Measurements from ENCODE around the gene TEX13D.

DNA sequence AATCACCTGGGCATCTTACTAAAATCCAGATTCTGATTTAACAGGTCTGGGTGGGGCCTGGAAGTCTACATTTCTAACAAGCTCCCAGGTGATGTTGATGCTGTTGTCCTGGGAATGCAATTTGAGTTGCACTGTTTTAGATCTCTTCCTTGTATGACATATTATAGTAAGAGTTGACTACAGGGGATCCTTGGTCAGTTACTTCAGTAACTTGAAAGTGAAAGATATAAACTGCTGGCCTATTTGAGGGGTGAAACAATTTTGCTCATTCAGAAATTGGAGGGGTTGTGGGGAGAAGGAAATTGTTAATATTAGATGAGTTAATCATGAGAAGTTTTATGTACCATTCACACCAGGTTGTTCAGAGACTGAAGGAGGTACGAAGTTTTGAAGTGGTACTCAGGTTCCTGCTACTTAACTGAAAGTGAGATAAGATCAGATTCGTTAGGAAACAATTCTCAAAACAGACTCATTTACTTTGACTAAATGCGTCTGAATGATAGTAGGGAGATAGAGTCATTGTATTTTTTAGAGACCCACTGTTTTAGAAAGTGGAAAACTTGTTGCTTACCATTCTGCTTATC lies 26.4 kb downstream of the TEX13D start:
- no peak for TF ChIP-seq BHLHE40 (IDR thresholded peaks at IDR 0.05; ENCODE audit: borderline replicate concordance)
- no peak for TF ChIP-seq NFRKB (IDR thresholded peaks at IDR 0.05)
- no peak for TF ChIP-seq SP1 (IDR thresholded peaks at IDR 0.05)
- TF ChIP-seq ELF4 (IDR thresholded peaks at IDR 0.05): no peak
- no peak for TF ChIP-seq ARNT (IDR thresholded peaks at IDR 0.05)
- no peak for TF ChIP-seq L3MBTL2 (conservative IDR thresholded peaks at IDR 0.05)
- TF ChIP-seq, protein P1, sequence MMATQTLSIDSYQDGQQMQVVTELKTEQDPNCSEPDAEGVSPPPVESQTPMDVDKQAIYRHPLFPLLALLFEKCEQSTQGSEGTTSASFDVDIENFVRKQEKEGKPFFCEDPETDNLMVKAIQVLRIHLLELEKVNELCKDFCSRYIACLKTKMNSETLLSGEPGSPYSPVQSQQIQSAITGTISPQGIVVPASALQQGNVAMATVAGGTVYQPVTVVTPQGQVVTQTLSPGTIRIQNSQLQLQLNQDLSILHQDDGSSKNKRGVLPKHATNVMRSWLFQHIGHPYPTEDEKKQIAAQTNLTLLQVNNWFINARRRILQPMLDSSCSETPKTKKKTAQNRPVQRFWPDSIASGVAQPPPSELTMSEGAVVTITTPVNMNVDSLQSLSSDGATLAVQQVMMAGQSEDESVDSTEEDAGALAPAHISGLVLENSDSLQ (IDR thresholded peaks at IDR 0.05): no peak
- no peak for TF ChIP-seq FOXK2 (IDR thresholded peaks at IDR 0.05)
- no peak for TF ChIP-seq FOXA1 (IDR thresholded peaks at IDR 0.05)
- TF ChIP-seq CTBP1 (IDR thresholded peaks at IDR 0.05; ENCODE audit: borderline replicate concordance): no peak
- TF ChIP-seq LEF1 (IDR thresholded peaks at IDR 0.05; ENCODE audit: borderline replicate concordance): no peak
- TF ChIP-seq SUZ12 (IDR thresholded peaks at IDR 0.05): no peak
- no peak for TF ChIP-seq ZNF384 (IDR thresholded peaks at IDR 0.05)

Data from HEK293T (cell line).